OCI-LY3 (cell line): ENCODE measurements around the gene POLR3H.

Experiments
- H2AFZ ChIP-seq: fragments of 200-600, 300-600 bp; shearing (Covaris generic); 2 replicates; pipeline ENCODE4 v1.6.0; 2014; ENCODE audit warnings: antibody characterized with exemption, low read depth, low read length
- H3K27ac ChIP-seq: fragments of 200-600, 300-600 bp; sonication (generic); 2 replicates; pipeline ENCODE4 v1.5.1; 2014; ENCODE audit warnings: mild to moderate bottlenecking, low read length, moderate library complexity, mixed read lengths
- H3K27me3 ChIP-seq: fragments of 200-600, 300-600 bp; sonication (generic); 2 replicates; pipeline ENCODE4 v1.6.1; 2014; ENCODE audit warnings: low read depth, low read length, mixed read lengths
- H3K36me3 ChIP-seq: fragments of 200-600, 300-600 bp; sonication (generic); replicated peaks from 2 replicates; pipeline ENCODE3; 2014; ENCODE audit warnings: low read depth, low read length, mixed read lengths
- H3K4me1 ChIP-seq: fragments of 300-600, 200-600 bp; sonication (generic); 2 replicates; pipeline ENCODE4 v1.6.1; 2014; ENCODE audit warnings: low read length, mixed read lengths
- H3K4me2 ChIP-seq: fragments of 200-600, 300-600 bp; sonication (generic); 2 replicates; pipeline ENCODE4 v1.6.1; 2014; ENCODE audit warnings: low read length, mixed read lengths
- H3K4me3 ChIP-seq: fragments of 300-600, 200-600 bp; sonication (generic); 2 replicates; pipeline ENCODE4 v1.5.1; 2014; ENCODE audit warnings: antibody characterized with exemption, mild to moderate bottlenecking, low read length, moderate library complexity
- H3K79me2 ChIP-seq: fragments of 300-600, 200-600 bp; shearing (Covaris generic); 2 replicates; pipeline ENCODE4 v1.6.1; 2014; ENCODE audit warnings: mild to moderate bottlenecking, low read length, mixed read lengths
- H3K9ac ChIP-seq: fragments of 300-600, 200-600 bp; shearing (Covaris generic); 2 replicates; pipeline ENCODE4 v1.6.0; 2014; ENCODE audit warnings: mild to moderate bottlenecking, low read length, moderate library complexity
- H3K9me3 ChIP-seq: fragments of 200-600, 300-600 bp; shearing (Covaris generic); 2 replicates; pipeline ENCODE4 v1.6.1; 2014; ENCODE audit warnings: low read length, mixed read lengths; ENCODE audit not compliant: insufficient read depth
- H4K20me1 ChIP-seq: fragments of 200-600, 300-600 bp; sonication (generic); 2 replicates; pipeline ENCODE4 v1.6.1; 2016; ENCODE audit warnings: low read length, mixed read lengths; ENCODE audit not compliant: insufficient read depth
- EZH2phosphoT487 ChIP-seq: fragments of 200-600 bp; shearing (Covaris generic); IDR thresholded peaks from 2 replicates; pipeline ENCODE4 v1.6.1; 2018; ENCODE audit warnings: antibody characterized with exemption, mixed run types, low read depth
- TF ChIP-seq, protein P1 (sequence below): fragments of 200-600, 300-600 bp; sonication (generic); IDR thresholded peaks from 2 replicates; pipeline ENCODE4 v1.5.1; 2014; ENCODE audit warnings: antibody characterized with exemption, low read length, low read depth

The POLR3H gene

DNA sequence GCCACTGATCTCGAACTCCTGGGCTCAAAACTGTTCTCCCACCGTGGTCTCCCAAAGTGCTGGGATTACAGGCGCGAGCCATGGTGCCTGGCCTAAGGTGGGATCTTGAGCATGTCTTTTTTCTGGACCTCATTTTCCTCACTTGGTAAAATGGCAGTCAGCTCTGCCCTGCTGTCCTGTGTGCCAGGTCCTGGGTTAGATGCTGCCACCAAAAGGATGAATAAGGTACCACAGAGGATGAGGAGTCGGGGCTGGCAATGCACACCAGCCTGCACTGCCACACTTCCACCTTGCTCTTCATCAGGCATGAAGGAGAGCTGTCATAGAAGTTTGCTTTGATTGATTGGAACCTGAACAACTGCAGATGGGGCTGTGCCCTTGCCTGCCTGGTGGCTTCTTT is 43.1 kb downstream of the POLR3H start:
- Histone ChIP-seq H4K20me1 (peaks cover 6% of the 10 kb centered on the region; the same call in 1 of the 2 replicates), H3K27me3 (no peaks in the 10 kb centered on the region), H3K36me3 (peaks cover 16% of the 10 kb centered on the region), H3K4me3 (no peak overlapping the region), H3K79me2 (peaks cover 15% of the 10 kb centered on the region), H3K9ac (no peak overlapping the region), H2AFZ (no peak overlapping the region), H3K4me2 (no peak overlapping the region), H3K9me3 (no peaks in the 10 kb centered on the region), H3K27ac (no peak overlapping the region), H3K4me1 (no peaks in the 10 kb centered on the region)
- TF ChIP-seq, protein P1, sequence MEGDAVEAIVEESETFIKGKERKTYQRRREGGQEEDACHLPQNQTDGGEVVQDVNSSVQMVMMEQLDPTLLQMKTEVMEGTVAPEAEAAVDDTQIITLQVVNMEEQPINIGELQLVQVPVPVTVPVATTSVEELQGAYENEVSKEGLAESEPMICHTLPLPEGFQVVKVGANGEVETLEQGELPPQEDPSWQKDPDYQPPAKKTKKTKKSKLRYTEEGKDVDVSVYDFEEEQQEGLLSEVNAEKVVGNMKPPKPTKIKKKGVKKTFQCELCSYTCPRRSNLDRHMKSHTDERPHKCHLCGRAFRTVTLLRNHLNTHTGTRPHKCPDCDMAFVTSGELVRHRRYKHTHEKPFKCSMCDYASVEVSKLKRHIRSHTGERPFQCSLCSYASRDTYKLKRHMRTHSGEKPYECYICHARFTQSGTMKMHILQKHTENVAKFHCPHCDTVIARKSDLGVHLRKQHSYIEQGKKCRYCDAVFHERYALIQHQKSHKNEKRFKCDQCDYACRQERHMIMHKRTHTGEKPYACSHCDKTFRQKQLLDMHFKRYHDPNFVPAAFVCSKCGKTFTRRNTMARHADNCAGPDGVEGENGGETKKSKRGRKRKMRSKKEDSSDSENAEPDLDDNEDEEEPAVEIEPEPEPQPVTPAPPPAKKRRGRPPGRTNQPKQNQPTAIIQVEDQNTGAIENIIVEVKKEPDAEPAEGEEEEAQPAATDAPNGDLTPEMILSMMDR = peak; percentile 53
- no peak for TF ChIP-seq EZH2phosphoT487

DNA sequence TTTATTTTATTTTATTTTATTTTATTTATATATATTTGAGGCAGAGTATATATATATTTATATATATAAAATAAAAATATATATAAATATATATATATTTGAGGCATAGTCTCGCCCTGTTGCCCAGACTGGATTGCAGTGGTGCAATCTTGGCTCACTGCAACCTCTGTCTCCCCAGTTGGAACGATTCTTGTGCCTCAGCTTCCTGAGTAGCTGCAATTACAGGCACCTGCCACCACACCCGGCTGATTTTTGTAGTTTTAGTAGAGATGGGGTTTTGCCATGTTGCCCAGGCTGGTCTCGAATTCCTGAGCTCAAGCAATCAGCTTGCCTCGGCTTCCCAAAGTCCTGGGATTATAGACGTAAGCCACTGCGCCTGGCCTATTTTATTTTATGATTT is 44.0 kb downstream of the POLR3H start:
- no peaks in the 10 kb centered on the region for H3K9me3 ChIP-seq
- peaks cover 17% of the 10 kb centered on the region for H3K79me2 ChIP-seq
- H3K27ac ChIP-seq = no peak overlapping the region
- H3K4me1 ChIP-seq = no peaks in the 10 kb centered on the region
- no peak for TF ChIP-seq EZH2phosphoT487
- TF ChIP-seq, protein P1 = no peak
- H3K27me3 ChIP-seq = no peaks in the 10 kb centered on the region
- H2AFZ ChIP-seq = no peak overlapping the region
- H3K9ac ChIP-seq = no peak overlapping the region
- peaks cover 7% of the 10 kb centered on the region; the same call in 1 of the 2 replicates for H4K20me1 ChIP-seq
- peaks cover 17% of the 10 kb centered on the region for H3K36me3 ChIP-seq
- H3K4me3 ChIP-seq = no peak overlapping the region
- H3K4me2 ChIP-seq = no peak overlapping the region

DNA sequence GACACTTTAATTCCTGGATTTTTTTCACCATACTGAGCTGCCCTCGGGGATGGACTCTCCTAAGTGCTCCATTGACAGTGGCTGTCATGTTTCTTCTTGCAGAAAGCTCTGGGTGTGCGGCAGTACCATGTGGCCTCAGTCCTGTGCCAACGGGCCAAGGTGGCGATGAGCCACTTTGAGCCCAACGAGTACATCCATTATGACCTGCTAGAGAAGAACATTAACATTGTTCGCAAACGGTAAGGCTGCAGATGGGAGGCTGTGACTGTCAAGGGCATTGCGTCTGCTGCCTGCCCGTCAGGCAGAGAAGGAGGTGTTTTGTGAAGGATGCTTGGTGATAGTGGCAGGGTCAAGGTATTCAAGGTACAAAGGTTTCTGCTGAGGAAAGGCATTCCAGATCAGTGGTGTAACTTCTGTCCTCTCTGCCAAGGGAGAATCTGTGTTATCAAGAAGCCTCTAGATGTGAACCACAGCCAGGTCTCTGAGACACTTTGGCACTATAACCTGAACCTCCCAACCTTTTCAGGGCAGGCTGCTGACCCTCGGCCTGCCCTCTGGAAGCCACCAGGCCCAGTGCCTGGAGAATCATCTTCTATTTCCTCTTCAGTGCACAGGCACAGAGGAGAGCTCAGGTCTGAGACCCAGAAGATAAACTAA is 44.5 kb downstream of the POLR3H start:
- Histone ChIP-seq H3K27me3 (no peaks in the 10 kb centered on the region), H3K9ac (no peak overlapping the region), H3K9me3 (no peaks in the 10 kb centered on the region), H3K36me3 (peaks cover 17% of the 10 kb centered on the region), H4K20me1 (peaks cover 7% of the 10 kb centered on the region; the same call in 1 of the 2 replicates), H3K4me1 (no peaks in the 10 kb centered on the region), H3K4me3 (no peak overlapping the region), H3K4me2 (no peak overlapping the region), H3K79me2 (peaks cover 23% of the 10 kb centered on the region), H3K27ac (no peak overlapping the region), H2AFZ (no peak overlapping the region)
- TF ChIP-seq EZH2phosphoT487 = no peak
- TF ChIP-seq, protein P1 = no peak

DNA sequence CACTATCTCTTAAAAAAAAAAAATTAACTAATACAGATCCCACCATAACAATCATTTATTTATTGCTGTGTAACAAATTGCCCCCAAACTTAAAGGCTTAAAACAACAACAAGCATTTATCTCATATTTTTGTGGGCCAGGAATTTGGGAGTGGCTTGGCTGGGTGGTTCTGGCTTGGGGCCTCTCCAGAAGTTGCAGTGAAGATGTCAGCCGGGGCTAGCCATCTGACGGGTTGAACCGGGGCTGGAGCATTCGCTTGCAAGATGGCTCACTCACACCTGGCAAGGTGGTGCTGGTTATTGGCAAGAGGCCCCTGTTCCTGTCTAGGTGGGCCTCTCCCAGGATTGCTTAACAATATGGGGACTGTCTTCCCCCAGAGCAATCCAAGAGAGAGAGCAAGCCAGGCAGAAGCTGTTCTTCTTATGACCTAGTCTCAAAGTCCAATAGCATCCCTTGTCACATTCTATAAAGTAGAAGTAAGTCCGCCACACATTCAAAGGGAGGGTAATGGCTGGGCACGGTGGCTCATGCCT is 45.9 kb downstream of the POLR3H start:
- Histone ChIP-seq H3K27ac (no peak overlapping the region), H3K9ac (no peak overlapping the region), H3K4me1 (no peaks in the 10 kb centered on the region), H3K79me2 (peaks cover 28% of the 10 kb centered on the region), H3K4me2 (no peak overlapping the region), H4K20me1 (peaks cover 7% of the 10 kb centered on the region; the same call in 1 of the 2 replicates), H3K4me3 (no peak overlapping the region), H3K9me3 (no peaks in the 10 kb centered on the region), H2AFZ (no peak overlapping the region), H3K27me3 (no peaks in the 10 kb centered on the region), H3K36me3 (peaks cover 17% of the 10 kb centered on the region)
- TF ChIP-seq EZH2phosphoT487 = no peak
- TF ChIP-seq, protein P1 = no peak
